Epithelial cell of proximal tubule (primary cell): ENCODE measurements around the gene PRRC2C. TPM values are rescaled to one million over a fixed set of nuclear protein-coding genes. Genes with fewer than 3 reads are reported as not detected.
"Not testable (repeated sequence)": the region's sequence is repeated elsewhere in the genome, so short reads cannot be mapped to it uniquely, and the experiment has no call there.

Experiments used
- DNase-seq: peaks from one replicate; pipeline ENCODE4 v3.0.0-alpha.2; 2011; ENCODE audit warnings: low read depth
- H3K4me3 ChIP-seq: 2 replicates; pipeline ENCODE4 v1.5.1; 2011; ENCODE audit warnings: low read depth, mild to moderate bottlenecking, low read length
- total RNA-seq: library from RNA; depleted of rRNA; stranded (reverse); fragments of >200 nt; gene quantifications from 2 replicates; pipeline ENCODE4 v1.2.3, GENCODE V29; 2015
- TF ChIP-seq, protein P1 (sequence below): conservative IDR thresholded peaks from 2 replicates; pipeline ENCODE4 v1.5.1; 2012; ENCODE audit warnings: low read depth, mild to moderate bottlenecking, low read length

PRRC2C gene
- 46.7 and 53.0 TPM in 2 replicates for total RNA-seq

DNA sequence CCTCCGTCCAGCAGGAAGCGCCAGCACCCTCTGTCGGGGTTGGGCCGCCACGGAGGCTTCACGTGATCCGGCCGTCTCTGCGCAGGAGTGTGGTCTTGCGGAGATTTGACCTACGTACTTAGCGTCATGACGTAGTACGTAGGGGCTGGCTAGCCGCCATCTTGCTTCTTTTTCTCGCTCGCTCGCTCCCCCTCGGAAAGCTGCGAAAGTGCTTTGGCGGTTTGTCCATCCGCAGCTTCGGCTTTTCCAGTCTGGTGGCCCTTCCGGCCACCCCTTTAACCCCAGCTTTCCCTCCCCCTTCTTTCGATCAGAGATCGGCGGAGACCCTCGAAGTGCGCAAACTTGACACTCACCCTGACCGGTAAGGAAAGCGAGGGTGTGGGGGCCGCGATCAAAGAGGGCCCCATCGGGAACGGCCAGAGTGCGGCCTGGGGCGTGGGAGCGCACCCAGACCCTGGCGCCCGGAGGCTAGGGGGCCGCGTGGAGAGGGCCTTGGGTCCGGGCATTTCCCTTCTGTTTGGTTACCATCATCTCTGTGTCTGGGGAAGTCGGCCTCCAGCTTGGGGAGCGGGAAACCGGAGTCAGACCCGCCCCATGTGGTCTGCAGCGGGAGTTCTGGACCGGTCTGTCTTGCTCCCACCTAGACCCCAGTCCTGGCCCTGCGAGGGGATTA, at the start of gene PRRC2C:
Gene PRRC2C (plus strand): TSS at position 156 of the 673 bp plus-strand sequence. CDS start 26,559 bp downstream, outside the sequence.
- DNase-seq = peak; percentile 82
- H3K4me3 ChIP-seq = peak within 1 kb of the TSS; percentile 83
- TF ChIP-seq, protein P1, sequence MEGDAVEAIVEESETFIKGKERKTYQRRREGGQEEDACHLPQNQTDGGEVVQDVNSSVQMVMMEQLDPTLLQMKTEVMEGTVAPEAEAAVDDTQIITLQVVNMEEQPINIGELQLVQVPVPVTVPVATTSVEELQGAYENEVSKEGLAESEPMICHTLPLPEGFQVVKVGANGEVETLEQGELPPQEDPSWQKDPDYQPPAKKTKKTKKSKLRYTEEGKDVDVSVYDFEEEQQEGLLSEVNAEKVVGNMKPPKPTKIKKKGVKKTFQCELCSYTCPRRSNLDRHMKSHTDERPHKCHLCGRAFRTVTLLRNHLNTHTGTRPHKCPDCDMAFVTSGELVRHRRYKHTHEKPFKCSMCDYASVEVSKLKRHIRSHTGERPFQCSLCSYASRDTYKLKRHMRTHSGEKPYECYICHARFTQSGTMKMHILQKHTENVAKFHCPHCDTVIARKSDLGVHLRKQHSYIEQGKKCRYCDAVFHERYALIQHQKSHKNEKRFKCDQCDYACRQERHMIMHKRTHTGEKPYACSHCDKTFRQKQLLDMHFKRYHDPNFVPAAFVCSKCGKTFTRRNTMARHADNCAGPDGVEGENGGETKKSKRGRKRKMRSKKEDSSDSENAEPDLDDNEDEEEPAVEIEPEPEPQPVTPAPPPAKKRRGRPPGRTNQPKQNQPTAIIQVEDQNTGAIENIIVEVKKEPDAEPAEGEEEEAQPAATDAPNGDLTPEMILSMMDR = peak; percentile 76

DNA sequence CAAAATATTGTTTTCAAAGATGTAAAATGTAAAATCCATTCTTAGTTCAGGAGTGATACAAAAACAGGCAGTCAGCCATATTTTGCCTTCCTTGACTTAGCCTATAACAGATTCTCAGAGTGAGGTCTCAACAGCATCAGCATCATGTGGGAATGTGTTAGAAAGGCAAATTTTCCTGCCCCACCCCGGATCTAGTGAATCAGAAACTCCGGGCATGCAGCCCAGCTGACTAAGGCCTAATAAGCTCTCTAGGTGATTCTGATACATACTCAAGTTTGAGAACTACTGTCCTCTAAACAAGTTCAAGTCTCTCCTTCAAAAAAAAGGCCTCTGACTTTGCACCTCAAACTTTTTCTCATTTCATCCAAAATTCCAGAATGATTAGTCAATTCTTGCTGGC, 46.9 kb upstream of the PRRC2C start:
- no peak overlapping the region for H3K4me3 ChIP-seq
- TF ChIP-seq, protein P1 = no peak
- DNase-seq = peak; percentile 90

DNA sequence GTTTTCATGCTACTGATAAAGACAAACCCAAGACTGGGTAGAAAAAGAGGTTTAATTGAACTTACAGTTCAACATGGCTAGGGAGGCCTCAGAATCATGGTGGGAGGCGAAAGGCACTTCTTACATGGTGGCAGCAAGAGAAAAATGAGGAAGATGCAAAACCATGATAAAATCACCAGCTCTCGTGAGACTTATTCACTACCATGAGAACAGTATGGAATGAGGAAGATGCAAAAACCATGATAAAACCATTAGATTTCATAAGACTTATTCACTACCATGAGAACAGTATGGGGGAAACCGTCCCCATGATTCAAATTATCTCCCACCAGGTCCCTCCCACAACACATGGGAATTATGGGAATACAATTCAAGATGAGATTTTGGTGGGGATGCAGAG, 45.1 kb upstream of the PRRC2C start:
- DNase-seq, H3K4me3 ChIP-seq: not testable (repeated sequence)

DNA sequence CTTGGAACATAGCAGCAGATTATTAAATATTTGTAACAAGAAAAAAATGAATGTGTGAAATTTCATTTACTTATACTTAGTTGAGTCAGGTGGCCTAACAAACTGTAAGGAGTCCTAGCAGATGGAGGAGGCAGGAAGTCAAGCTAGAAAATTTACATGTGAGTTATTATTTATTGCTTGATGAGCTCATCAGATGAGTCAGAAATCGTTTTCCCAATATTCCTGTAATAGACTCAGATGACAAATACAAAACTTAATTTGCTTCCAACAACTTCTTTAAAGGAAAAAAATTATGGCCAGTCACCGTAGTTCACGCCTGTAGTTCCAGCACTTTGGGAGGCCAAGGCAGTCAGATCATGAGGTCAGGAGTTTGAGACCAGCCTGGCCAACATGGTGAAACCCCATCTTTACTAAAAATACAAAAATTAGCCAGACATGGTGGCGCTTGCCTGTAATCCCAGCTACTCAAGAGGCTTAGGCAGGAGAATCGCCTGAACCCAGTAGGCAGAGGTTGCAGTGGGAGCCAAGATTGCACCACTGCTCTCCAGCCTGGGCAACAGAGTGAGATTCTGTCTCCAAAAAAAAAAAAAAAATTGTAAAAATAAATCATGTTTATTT, 43.9 kb upstream of the PRRC2C start:
- H3K4me3 ChIP-seq, DNase-seq: not testable (repeated sequence)

DNA sequence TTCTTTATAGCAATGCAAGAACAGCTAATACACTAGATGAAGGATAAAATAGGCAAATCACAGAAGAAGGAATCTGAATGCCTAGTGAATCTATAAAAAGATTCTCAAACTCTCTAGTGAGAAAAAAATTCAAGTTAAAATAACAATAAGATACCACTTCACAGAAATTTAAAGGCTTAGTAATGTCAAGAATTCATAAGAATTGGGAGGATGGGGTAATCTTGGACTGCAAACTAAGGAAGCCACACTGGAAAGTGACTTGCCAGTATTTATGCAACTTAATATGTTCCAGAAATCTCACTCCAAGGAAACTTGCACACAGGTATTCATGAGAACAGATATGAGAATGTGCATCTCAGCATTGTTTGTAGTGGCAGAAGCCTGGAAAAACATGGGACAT, 38.9 kb upstream of the PRRC2C start:
- no peak overlapping the region for H3K4me3 ChIP-seq
- TF ChIP-seq, protein P1 = no peak
- no peak for DNase-seq

DNA sequence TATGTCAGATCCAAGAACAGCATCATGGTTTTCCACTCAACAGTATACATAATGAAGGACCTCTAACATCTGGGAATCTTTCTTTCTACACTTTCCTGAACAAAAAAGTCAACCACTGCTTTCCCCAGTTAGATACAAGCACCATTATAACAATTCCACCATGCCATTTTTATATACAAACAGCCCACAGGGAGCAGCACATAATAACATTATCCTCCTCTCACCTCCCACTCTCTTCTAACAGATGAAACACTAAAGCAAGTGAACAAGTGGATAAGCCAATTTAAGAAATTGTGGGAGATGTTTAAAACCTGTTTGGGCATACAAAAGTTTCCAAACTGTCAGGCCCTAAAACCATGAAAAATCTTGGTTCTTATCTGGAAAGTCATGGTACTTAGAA, 29.4 kb upstream of the PRRC2C start:
- no peak overlapping the region for H3K4me3 ChIP-seq
- DNase-seq = no peak
- TF ChIP-seq, protein P1 = no peak

DNA sequence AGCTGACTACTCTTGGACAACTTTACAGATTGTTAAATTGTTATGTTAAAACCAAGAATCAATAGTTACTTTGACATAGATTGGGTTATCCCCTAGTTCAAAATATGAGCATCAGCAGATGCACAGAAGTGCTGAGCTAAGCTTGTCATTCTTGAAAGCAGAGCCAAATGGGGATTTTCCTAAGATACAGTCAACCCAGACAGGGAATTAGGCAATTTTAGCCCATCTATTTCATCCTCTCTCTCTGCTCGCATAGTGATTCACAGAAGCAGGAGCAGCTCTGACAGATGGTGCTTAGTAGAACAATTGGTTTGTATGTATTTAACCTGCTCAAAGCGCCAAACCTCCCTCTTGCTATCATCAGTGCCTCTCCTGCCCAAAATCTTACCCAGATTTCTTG, 27.9 kb upstream of the PRRC2C start:
- no peak overlapping the region for H3K4me3 ChIP-seq
- DNase-seq = peak; percentile 56
- TF ChIP-seq, protein P1 = no peak

DNA sequence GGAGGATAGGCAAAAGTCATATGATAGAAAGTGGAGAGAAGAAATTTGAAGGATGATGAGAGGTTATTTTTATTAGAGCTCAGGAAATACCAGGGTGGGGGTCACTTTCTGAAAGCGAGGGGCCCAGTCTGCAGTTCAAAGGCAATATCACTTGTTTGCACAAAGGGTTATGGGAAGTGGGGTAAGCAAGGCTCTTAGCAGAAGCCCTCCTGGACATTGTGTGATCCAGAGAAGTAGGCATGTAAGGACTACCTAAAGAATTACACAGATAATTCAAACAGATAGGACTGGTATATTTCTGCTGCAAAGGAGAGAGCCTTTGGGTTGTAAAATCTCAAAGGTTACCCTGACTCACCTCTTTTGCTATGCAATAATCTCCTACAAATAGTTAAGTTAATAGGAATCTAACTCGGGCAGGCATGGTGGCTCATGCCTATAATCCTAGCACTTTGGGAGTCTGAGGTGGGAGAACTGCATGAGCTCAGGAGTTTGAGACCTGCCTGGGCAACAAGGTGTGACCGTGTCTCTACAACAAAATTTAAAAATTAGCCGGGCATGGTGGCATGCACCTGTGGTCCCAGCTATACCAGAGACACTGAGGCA, 25.2 kb upstream of the PRRC2C start:
- DNase-seq = no peak
- TF ChIP-seq, protein P1 = no peak

More for the DNA sequence above, 25.2 kb upstream of the PRRC2C start:
- no peak overlapping the region for H3K4me3 ChIP-seq
